ENCODE measurements around the gene DDAH1. TPM values are rescaled to one million over a fixed set of nuclear protein-coding genes. Genes with fewer than 3 reads are reported as not detected.

DDAH1 gene
- total and polyA plus RNA-seq, 2 of the 4 experiments (the other 2 are of a cell fraction) = 78.0 to 94.5 TPM

DNA sequence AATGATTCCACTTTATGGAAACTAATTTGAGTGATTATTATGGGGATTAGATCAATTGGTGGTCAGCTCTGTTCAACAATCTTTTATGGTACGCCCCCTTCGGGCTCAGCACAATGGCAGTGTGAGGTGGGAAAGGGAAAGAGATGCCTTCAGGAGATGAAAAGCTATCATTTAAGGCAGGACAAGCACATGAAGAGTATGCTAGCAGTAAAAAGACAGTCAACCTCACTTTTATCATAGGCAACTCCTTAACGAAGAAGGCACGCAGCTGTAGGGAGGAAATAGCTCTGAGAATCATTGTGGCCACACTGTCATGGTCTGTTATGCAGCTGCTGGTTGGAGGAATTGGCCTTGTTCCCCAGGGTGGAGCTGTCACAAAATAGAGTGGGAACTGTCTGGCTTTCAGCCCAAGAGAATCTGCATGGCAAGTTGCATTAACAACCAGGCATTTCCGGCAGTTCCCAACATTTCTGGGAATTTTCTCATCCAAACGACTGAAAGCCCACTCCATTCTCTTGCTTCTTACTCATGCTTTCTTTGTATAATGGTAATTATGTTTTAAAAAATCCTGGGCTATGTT lies 134.2 kb downstream of the DDAH1 start (continued):
- TF ChIP-seq BHLHE40 (IDR thresholded peaks at IDR 0.05; ENCODE audit: low read depth, low read length) = no peak; the same call in 1 of the 2 replicates
- no peak for TF ChIP-seq RFX5 (IDR thresholded peaks at IDR 0.05; ENCODE audit: low read depth, low read length)

DNA sequence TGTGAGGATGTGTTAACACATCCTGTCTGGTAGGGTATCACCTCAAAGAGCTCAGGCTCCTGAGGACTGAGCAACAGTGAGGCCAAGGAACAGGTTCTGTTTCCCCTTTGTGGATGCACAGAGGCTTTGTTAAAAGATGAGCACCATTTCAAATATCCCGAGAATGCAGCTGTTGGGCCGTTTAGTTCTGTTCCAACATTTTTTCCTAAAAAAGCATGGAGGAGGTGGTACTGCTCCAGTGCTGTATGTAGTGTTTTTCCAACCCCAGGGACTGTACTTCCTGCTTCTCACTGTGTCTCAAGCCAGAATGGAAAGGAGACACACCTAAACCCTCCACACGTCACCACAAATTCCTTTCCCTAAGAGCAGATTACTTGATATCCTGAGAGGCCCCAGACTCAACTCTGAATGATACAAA lies 134.7 kb downstream of the DDAH1 start:
- Histone ChIP-seq H4K5ac (ENCODE audit: low read depth, low read length) (peak overlapping the region; percentile 82), H3K36me3 (ENCODE audit: control insufficient read depth, insufficient read depth, low read length) (0 out of 2 replicates have a peak, but pooled peaks cover 2% of the 10 kb centered on the region), H2AK5ac (ENCODE audit: low read depth, low read length) (peak overlapping the region; percentile 95), H4K91ac (ENCODE audit: insufficient read depth, low read depth, low read length) (peak overlapping the region; percentile 97), H3K27ac (ENCODE audit: insufficient read depth, low read length) (peak overlapping the region; percentile 86), H3K18ac (ENCODE audit: low read depth, low read length) (peak overlapping the region; percentile 84), H3K27me3 (ENCODE audit: control insufficient read depth, insufficient read depth, low read length) (no peaks in the 10 kb centered on the region), H3K4me3 (ENCODE audit: insufficient read depth, low read depth, low read length) (no peak overlapping the region), H3K56ac (ENCODE audit: extremely low read depth, insufficient read depth, low read length) (peak overlapping the region; percentile 98), H3K14ac (replicated peaks; ENCODE audit: low read depth, low read length) (peak overlapping the region; percentile 92), H2BK120ac (ENCODE audit: low read depth, low read length) (peak overlapping the region; percentile 99), H3K9me1 (ENCODE audit: insufficient read depth, low read length) (peaks cover 17% of the 10 kb centered on the region), H3K4ac (ENCODE audit: low read depth, low read length) (peak overlapping the region; percentile 98), H3K4me2 (ENCODE audit: low read depth, low read length) (peak overlapping the region; percentile 56), H2BK15ac (ENCODE audit: low read depth, low read length) (peak overlapping the region; percentile 86), H3K4me1 (ENCODE audit: control insufficient read depth, insufficient read depth, low read length) (peaks cover 36% of the 10 kb centered on the region), H4K8ac (ENCODE audit: low read depth in 2 of 2, low read length in 2 of 2) (peak overlapping the region; percentile 28 to 96), H3K79me1 (ENCODE audit: low read depth in 1 of 2, low read length in 2 of 2) (peaks cover 30 to 66% of the 10 kb centered on the region in 2 experiments), H2AFZ (replicated peaks; ENCODE audit: low read length, poor library complexity) (peak overlapping the region; percentile 39), H4K20me1 (ENCODE audit: insufficient read depth, low read length) (no peaks in the 10 kb centered on the region), H3K9me3 (ENCODE audit: control insufficient read depth, insufficient read depth, low read length) (peaks cover 3% of the 10 kb centered on the region), H2AK9ac (replicated peaks; ENCODE audit: low read depth, low read length, poor library complexity) (peak overlapping the region; percentile 95), H2BK5ac (ENCODE audit: low read depth, low read length, poor library complexity, severe bottlenecking) (peak overlapping the region; percentile 100), H3K23ac (ENCODE audit: low read depth, low read length) (peak overlapping the region; percentile 98), H2BK20ac (ENCODE audit: low read depth, low read length) (peak overlapping the region; percentile 98), H3K9ac (ENCODE audit: low read depth, low read length) (peak overlapping the region; percentile 60)
- in situ Hi-C loops (cut with MboI; ENCODE audit: low sequenced_read_pairs) (no loop called here), intact Hi-C loops (cut with micrococcal nuclease) (loop anchor here (5.0 kb wide), 1 partner anchor 247 kb away; no protein-coding TSS in a partner anchor), dilution Hi-C loops (cut with HindIII; ENCODE audit: low sequenced_read_pairs, unreplicated experiment) (no loop called here)
- ChIA-PET POLR2A (ENCODE audit: unreplicated experiment) (interaction anchor here (0.6 to 2.2 kb wide), 2 partner anchors 9 to 246 kb away, joined by 6 to 7 read pairs; no protein-coding TSS in a partner anchor), CTCF (interaction anchor here (0.6 to 1.4 kb wide), 6 partner anchors 9 to 1944 kb away, joined by 3 to 5 read pairs (median 4); no protein-coding TSS in a partner anchor)
- no TSS peak for BruUV-seq (replicated peaks)
- ATAC-seq (ENCODE audit: low read depth) (peak; percentile 60), DNase-seq (peak; percentile 96)
- no CpG with 5 or more reads among the region's 3 CpGs for WGBS, 2 experiments (ENCODE audit: extremely low coverage in 2 of 2, insufficient read length in 1 of 2)
- TF ChIP-seq RFX5 (IDR thresholded peaks at IDR 0.05; ENCODE audit: low read depth, low read length) = no peak
- TF ChIP-seq, protein P1, sequence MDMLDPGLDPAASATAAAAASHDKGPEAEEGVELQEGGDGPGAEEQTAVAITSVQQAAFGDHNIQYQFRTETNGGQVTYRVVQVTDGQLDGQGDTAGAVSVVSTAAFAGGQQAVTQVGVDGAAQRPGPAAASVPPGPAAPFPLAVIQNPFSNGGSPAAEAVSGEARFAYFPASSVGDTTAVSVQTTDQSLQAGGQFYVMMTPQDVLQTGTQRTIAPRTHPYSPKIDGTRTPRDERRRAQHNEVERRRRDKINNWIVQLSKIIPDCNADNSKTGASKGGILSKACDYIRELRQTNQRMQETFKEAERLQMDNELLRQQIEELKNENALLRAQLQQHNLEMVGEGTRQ (IDR thresholded peaks at IDR 0.05; ENCODE audit: low read depth, low read length) = no peak
- TF ChIP-seq NFE2L2 (IDR thresholded peaks at IDR 0.05; ENCODE audit: low read depth, low read length) = no peak
- TF ChIP-seq, protein P2, sequence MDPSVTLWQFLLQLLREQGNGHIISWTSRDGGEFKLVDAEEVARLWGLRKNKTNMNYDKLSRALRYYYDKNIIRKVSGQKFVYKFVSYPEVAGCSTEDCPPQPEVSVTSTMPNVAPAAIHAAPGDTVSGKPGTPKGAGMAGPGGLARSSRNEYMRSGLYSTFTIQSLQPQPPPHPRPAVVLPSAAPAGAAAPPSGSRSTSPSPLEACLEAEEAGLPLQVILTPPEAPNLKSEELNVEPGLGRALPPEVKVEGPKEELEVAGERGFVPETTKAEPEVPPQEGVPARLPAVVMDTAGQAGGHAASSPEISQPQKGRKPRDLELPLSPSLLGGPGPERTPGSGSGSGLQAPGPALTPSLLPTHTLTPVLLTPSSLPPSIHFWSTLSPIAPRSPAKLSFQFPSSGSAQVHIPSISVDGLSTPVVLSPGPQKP (IDR thresholded peaks at IDR 0.05; ENCODE audit: borderline replicate concordance, low read depth, low read length) = no peak
- TF ChIP-seq POLR2A (IDR thresholded peaks at IDR 0.05; ENCODE audit: low read depth, low read length) = peak; percentile 76
